SK-N-SH treated with all-trans-retinoic acid at 6 μM for 48 hours (cell line): ENCODE data around the gene CYP2C18.

ENCODE experiments used
- ESRRG ChIP-seq: fragments of 250-450 bp; sonication (Bioruptor Pico); IDR thresholded peaks from 2 replicates; pipeline ENCODE4 v1.6.1; 2021; ENCODE audit warnings: mild to moderate bottlenecking
- RARB ChIP-seq: fragments of 250-450 bp; sonication (Bioruptor Pico); IDR thresholded peaks from 2 replicates; pipeline ENCODE4 v1.8.0; 2021; ENCODE audit warnings: mild to moderate bottlenecking, moderate library complexity
- ZFP30 ChIP-seq: fragments of 450-650 bp; formaldehyde crosslinking; IDR thresholded peaks from 2 replicates; pipeline ENCODE4 v1.5.0; 2022; ENCODE audit warnings: mild to moderate bottlenecking, moderate library complexity

DNA sequence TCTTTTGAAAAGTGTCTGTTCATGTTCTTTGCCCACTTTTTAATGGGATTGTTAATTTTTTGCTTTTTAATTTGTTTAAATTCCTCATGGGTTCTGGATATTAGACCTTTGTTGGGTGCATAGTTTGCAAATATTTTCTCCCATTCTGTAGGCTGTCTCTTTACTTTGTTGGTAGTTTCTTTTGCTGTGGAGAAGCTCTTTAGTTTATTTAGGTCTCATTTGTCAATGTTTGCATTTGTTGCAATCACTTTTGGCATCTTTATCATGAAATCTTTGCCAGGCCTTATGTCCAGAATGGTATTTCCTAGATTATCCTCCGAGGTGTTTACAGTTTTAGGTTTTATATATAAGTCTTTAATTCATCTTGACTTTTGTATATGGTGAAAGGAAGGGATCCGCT, 55.1 kb downstream of the CYP2C18 start:
- no peak for TF ChIP-seq ZFP30 (CRISPR knock-in tag)
- no peak for TF ChIP-seq RARB (CRISPR knock-in tag)
- TF ChIP-seq ESRRG (CRISPR knock-in tag) = no peak
